PC-9 (cell line): ENCODE measurements around the gene TSPYL2.

Experiments used
- CTCF ChIP-seq: fragments of 200-600 bp; sonication (generic); conservative IDR thresholded peaks from 2 replicates; pipeline ENCODE4 v1.6.1; 2017; ENCODE audit warnings: mixed run types, antibody characterized with exemption, mild to moderate bottlenecking, moderate library complexity
- EZH2 ChIP-seq: fragments of 200-600 bp; sonication (generic); IDR thresholded peaks from 2 replicates; pipeline ENCODE4 v1.8.0; 2017; ENCODE audit warnings: antibody characterized with exemption, low read depth

- TF ChIP-seq EZH2: no peak
- TF ChIP-seq CTCF: no peak
Observed at GRCh38 chrX:53072418-53073114, 9.6 kb upstream of the TSPYL2 start.
